Choroid plexus epithelial cell (primary cell): ENCODE results near the gene BCAT1.

Source experiments
- DNase-seq: peaks from one replicate; pipeline ENCODE4 v3.0.0-alpha.2; 2010; ENCODE audit warnings: low read depth
- H3K4me3 ChIP-seq: 2 replicates; pipeline ENCODE4 v1.5.1; 2011; ENCODE audit warnings: low read depth, mild to moderate bottlenecking, control low read depth, low read length, moderate library complexity
- TF ChIP-seq, protein P1 (sequence below): conservative IDR thresholded peaks from 2 replicates; pipeline ENCODE4 v1.5.1; 2011; ENCODE audit warnings: low read depth, mild to moderate bottlenecking, control low read depth, inconsistent platforms, low read length, moderate library complexity

BCAT1 gene

DNA sequence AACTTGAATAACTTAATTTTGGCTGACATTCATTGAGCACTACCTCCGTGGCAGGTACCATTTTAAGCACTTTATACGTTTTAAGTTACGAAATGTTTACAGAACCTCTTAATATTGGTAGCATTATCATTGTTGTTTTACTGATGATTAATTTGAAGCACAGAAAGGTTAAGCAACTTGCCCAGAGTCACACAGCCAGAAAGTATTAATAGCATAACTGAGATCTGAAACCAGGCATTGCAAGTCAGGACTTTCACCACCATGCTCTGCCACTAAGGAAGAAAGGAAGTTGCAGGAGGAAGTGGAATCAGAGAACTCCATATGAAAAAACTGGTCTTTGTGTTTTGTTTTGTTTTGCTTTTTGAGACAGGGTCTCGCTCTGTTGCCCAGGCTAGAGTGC is 28.2 kb upstream of the BCAT1 start:
- TF ChIP-seq, protein P1, sequence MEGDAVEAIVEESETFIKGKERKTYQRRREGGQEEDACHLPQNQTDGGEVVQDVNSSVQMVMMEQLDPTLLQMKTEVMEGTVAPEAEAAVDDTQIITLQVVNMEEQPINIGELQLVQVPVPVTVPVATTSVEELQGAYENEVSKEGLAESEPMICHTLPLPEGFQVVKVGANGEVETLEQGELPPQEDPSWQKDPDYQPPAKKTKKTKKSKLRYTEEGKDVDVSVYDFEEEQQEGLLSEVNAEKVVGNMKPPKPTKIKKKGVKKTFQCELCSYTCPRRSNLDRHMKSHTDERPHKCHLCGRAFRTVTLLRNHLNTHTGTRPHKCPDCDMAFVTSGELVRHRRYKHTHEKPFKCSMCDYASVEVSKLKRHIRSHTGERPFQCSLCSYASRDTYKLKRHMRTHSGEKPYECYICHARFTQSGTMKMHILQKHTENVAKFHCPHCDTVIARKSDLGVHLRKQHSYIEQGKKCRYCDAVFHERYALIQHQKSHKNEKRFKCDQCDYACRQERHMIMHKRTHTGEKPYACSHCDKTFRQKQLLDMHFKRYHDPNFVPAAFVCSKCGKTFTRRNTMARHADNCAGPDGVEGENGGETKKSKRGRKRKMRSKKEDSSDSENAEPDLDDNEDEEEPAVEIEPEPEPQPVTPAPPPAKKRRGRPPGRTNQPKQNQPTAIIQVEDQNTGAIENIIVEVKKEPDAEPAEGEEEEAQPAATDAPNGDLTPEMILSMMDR = no peak

DNA sequence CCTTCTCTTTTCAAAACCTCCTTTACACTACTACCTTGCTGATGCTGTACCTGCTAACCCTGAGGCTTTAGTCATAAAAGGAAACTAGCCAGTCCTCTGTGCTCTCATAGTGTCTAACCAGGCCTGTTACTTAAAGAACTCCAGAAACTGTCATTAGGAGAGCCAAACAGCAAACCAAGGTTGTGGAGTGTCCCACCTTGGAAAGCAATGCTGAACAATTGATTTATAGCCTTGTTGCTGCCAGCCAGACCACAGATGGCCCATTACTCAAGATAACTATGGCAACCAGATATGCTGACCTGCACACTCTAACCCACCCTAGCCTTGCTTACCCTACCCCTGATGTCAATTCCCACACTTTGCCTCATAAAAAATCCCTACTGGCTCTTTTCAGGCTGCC is 26.5 kb upstream of the BCAT1 start:
- no peak overlapping the region for H3K4me3 ChIP-seq
- TF ChIP-seq, protein P1 = no peak
- no peak for DNase-seq

More for the DNA sequence above, 28.2 kb upstream of the BCAT1 start:
- no peak overlapping the region for H3K4me3 ChIP-seq
- no peak for DNase-seq

DNA sequence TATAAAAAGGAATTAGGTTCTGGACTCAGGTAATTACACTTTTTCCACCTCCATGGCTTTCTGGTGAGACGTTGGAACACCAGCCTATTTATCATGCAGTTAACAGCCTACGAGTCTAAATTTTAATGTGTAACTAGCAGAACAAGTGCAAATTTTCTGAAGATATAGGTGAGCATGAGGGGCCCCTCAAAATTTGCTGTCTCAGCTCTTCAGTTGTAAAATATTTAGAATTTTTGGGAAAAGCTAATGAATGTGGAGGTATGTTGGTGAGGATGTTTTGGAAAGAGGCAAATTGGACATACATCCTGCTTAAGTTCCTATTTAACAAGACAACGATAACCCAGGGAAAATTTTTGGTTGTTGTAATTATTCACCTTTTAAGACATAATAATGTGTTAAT is 25.3 kb upstream of the BCAT1 start:
- no peak for DNase-seq
- H3K4me3 ChIP-seq = no peak overlapping the region
- TF ChIP-seq, protein P1 = no peak

DNA sequence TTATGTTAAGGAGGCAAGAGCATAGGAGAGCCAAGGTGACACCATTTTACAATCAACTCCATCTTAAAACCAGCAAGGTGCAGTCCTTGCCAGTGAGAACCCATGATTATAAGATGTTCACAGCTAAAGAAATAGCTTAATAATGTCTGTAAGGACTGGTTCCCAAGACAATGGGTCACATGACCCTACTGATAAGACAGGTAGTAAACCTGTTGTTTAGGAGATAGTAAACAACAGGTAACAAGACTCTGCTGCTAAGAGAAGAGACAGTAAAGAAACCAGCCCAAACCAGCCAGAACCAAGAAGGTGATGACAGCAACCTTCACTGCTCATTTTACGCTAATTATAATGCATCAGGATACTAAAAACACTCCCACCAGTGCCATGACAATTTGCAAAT is 23.2 kb upstream of the BCAT1 start:
- DNase-seq = no peak
- TF ChIP-seq, protein P1 = no peak
- no peak overlapping the region for H3K4me3 ChIP-seq

DNA sequence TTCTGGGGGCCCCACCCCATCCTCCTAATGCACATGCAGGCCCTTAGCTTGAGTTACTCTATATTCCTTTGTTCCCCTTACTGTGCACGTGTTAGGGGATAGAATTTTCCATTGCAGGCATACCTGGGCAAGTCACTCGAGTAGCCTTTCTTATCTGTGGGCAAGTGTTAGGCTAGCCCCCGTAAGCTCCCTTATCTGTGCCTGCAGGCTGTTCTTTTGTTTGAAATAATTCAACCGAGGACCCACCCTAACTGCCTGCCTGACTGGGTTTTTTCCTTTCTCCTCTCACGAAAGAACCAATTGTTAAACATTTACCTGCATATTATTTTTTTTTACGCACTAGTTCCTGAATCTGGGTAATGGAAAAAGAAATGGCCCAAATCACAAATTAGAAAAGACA is 21.3 kb upstream of the BCAT1 start:
- H3K4me3 ChIP-seq = no peak overlapping the region
- no peak for DNase-seq
- TF ChIP-seq, protein P1 = no peak

DNA sequence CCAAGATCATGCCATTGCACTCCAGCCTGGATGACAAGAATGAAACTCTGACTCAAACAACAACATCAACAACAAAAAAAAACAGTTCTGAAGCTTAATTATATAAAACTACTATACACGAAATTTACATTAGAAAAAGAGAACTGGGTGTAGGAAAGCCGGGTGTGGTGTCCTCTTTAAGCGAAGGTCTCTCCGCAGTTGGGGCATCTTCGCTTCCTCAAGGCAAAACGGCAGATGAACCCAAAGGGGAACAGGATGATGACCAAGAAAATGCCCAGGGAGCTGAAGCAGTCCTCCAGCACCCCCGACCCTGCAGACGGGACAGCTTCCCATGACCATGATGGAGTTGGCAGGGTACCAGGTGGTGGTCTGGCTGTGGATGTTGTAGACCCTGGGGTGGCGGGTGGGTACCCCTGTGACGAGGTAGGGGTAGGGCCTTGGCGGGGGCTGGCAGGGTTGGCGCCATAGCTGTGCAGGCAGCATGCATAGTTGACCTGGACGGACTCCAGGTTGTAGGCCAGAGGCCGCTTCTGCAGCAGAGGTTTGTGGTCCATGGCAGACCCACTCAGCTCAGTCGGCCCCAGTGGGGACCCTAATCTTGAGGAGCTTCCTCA is 18.2 kb upstream of the BCAT1 start:
- TF ChIP-seq, protein P1 = no peak
- no peak overlapping the region for H3K4me3 ChIP-seq
- no peak for DNase-seq

DNA sequence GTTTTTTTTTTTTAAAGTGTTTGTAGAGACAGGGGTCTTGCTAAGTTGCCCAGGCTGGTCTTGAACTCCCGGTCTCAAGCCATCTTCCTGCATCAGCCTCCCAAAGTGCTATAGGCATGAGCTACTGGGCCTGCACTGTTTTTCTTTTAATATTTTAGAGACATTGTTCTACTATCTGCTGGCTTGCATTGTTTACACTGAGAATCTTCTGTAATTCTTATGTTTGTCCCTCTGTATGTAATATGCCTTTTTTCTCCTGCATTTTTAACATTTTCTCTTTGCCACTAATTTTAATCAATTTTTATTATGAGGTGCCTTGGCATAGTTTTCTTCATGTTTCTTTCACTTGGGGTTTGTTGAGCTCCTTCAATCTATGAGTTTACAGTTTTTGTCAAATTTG is 15.4 kb upstream of the BCAT1 start:
- TF ChIP-seq, protein P1 = no peak
- H3K4me3 ChIP-seq = no peak overlapping the region
- DNase-seq = no peak
